ENCODE measurements around the gene DNAJA4.

GRCh38 chr15:78311292-78311691, 46.9 kb downstream of the DNAJA4 start:
- TF ChIP-seq CTCF (conservative IDR thresholded peaks at IDR 0.05; ENCODE audit: low read depth, low read length) = no peak
- no peak for TF ChIP-seq EZH2phosphoT487 (IDR thresholded peaks at IDR 0.05; ENCODE audit: borderline replicate concordance, low read length)
- no peak for TF ChIP-seq EZH2 (IDR thresholded peaks at IDR 0.05; ENCODE audit: low read length, unreplicated experiment)
